ENCODE data around the gene PTPRD.
"Not testable (repeated sequence)": the region's sequence is repeated elsewhere in the genome, so short reads cannot be mapped to it uniquely, and the experiment has no call there.

Gene PTPRD

DNA sequence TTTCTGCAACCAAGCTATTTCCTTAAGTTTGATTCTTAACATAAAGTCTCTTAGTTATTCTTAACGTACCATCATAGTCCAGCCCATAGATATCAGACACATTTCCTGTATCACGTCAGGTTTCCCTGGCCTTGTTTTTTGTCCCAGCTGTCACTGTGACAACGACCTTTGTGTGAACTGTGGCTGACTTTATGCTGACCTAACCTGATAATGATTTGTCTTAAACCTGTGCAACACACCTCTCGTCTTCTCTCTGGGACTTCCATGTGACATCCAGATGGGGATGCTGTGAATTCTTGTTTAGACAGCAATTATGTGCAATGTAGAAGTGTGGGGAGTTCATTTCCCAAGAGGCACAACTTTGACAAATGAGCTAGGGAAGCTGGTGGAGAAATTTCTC lies 662.8 kb downstream of the PTPRD start:
- DNase-seq, result no peak

GRCh38 chr9:9949368-9949767 lies 663.4 kb downstream of the PTPRD start:
- DNase-seq, result no peak

GRCh38 chr9:9945966-9946365 lies 666.8 kb downstream of the PTPRD start:
- DNase-seq, result no peak

DNA sequence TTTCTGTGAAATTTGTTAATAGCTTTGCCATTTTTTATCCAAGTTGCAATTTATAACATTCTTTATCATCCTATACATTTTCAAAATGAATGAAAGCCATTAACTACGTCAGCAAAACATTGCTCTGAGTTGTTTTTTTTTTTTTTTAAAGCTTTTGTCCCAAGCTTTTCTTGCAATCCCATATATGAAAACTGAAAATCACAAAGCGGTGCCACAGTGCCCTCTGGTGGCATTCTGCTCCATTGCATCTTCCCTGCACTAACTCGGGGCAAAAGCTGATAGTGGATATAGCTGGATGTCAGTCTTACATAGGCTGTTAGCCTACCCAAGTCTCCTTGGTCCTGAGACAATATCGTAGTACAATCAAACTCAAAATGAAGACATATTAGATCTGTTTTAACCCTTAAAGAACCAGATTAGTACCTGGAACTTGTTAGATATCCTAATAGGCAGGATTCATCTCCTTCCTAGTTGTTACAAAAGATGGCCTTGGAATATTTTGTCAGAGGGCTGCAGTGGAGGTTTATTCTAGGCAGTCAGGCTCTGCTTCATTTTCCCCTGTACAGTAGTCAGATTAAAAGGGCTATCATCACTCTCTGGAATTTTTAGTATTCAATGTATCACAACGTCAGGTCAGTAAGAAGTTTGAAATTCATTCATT lies 669.9 kb downstream of the PTPRD start:
- peak; percentile 1 for DNase-seq

GRCh38 chr9:9938432-9938831 lies 674.4 kb downstream of the PTPRD start:
- no peak for DNase-seq

DNA sequence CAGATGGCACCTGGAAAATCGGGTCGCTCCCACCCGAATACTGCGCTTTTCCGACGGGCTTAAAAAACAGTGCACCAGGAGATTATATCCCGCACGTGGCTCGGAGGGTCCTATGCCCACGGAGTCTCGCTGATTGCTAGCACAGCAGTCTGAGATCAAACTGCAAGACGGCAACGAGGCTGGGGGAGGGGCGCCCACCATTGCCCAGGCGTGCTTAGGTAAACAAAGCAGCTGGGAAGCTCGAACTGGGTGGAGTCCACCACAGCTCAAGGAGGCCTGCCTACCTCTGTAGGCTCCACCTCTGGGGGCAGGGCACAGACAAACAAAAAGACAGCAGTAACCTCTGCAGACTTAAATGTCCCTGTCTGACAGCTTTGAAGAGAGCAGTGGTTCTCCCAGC lies 681.3 kb downstream of the PTPRD start:
- not testable (repeated sequence) for DNase-seq

DNA sequence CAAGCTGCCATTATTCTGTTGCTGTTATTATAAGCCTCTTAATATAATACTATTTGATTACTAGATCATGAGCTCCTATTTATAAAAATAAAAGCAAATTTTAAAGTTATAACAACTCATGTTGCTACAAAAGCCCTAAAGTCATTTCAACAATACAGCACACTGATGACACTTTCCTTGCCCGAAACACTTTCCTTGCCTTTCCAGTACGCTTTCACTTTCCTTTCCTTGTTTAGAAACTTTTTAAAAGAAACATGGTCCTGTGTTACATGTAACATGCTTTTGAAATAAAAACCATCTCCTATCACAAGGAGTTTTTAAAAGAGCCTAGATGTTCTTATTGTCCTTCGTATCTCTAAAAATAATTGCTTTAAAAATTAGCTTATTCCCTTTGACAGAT lies 688.4 kb downstream of the PTPRD start:
- DNase-seq, result no peak

DNA sequence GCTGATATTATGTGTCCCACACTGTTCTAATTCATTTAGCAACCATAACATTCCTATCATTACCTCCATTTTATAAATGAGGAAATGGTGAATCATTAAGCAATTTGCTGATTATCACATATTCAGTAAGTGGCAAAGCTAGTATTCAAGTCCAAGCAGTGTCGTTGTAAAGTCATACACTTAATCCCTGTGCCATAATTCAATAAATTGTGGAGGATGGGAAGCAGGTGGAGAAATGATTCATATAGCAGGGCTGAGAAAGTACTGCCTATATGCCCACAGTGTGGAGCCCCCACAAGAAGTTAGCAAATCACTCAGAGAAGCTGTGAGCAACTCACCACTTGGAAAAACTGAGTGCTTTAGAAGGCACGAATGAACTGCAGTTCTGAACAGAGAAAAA lies 691.0 kb downstream of the PTPRD start:
- DNase-seq, result no peak

GRCh38 chr9:9920425-9921060 lies 692.3 kb downstream of the PTPRD start:
- no peak for DNase-seq

- DNase-seq, result peak; percentile 6
Measured at GRCh38 chr9:9919174-9919775, 693.5 kb downstream of the PTPRD start.

- no peak for DNase-seq
Measured at GRCh38 chr9:9917400-9917799, 695.4 kb downstream of the PTPRD start.

DNA sequence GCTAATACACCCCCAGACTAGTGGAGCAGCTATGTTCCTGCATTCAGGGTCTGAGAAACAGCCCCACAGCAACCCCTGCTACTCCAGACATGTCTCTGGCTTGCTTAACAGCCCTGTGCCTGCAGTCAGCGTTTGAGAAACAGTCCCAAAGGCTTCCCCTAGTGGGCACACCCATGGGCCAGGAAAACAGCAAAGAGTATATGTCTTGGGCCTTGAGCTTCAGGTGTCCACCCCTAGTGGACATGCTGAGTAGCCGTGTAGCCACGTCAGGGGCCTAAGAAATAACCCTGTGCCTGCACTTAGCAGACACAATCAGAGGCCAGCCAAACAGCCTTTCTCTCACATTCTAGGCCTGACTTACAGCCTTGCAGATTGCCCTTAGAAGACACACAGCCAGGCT lies 698.6 kb downstream of the PTPRD start:
- DNase-seq, result no peak

DNA sequence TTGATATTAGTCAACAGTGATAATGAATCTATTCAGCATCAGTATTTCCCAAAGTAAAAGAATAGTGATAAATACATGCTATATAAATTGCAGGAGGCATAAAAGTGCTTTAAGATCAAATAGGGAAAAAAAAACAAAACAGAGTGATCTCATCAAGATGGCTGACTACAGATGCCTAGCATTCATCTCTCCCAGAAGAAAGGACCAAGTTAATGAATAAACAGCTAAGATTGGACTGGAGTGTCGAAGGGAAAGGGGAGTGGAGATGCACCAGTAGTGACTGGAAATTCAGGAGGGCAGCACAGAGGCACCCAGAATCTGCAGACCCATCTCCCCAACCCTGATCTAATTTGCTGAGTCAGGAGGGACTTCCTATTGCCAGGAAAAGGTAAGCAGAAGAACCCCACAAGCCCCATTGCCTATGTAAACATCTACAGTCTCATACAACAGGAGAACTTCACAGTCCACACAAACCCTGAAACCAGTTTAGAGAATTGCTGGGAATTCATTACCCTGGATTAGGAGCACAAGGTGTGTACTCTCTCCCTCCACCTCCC lies 699.4 kb downstream of the PTPRD start:
- DNase-seq, result no peak

DNA sequence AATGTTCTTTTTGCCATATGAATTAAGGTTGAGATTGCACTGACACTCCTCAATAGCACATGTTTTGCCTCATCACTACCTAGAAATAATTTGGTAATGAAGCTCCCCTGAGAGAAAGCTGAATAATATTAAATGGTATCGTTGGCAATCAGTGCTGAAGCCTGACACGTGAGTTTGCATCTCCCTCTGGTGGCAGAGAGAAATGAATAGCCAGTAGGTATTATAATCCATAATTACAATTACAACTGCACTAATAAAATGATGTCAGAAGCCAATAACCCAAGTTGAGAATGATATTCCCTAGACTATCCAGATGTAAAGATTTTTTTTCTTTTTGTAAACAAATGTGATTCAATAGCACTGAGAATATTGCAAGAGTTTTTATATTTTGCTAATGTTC lies 700.3 kb downstream of the PTPRD start:
- DNase-seq, result no peak

- no peak for DNase-seq
Measured at GRCh38 chr9:9905736-9906135, 707.1 kb downstream of the PTPRD start.

- DNase-seq, result no peak
Measured at GRCh38 chr9:9904041-9904440, 708.8 kb downstream of the PTPRD start.

GRCh38 chr9:9901624-9902023 lies 711.2 kb downstream of the PTPRD start:
- DNase-seq, result no peak

DNA sequence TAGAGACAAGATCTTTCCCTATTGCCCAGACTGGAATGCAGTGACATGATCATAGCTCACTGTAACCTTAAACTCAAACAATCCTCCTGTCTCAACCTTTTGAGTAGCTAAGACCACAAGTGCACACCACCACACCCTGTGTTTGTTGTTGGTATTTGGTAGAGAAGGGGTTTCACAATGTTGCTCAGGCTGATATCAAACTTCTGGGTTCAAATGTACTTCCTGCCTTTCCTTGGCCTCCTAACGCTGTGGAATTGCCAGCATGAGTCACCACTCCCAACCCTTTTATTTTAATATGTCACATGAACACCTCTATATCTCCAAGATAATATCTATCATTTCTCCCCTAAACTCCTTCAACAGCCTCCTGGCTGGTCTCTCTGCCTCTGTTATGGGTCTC lies 719.0 kb downstream of the PTPRD start:
- no peak for DNase-seq

DNA sequence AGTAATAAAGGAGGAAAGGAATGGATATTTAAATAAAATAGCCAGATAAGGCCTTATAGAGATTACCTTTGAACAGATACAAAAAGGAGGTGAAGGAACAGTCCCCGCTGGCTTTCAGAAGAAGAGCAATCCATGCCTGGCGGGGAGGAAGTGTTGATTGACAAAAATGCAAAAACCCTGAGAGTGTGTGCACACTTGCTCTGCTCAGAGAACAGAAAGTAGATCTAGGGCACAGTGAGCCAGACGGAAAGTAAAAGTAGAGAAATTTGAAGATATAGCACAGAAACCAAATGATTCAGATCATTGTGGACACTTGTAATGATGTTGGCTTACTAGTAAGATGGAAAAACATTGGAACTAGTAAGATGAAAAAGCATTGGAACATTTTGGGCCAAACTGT lies 720.6 kb downstream of the PTPRD start:
- DNase-seq, result no peak

DNA sequence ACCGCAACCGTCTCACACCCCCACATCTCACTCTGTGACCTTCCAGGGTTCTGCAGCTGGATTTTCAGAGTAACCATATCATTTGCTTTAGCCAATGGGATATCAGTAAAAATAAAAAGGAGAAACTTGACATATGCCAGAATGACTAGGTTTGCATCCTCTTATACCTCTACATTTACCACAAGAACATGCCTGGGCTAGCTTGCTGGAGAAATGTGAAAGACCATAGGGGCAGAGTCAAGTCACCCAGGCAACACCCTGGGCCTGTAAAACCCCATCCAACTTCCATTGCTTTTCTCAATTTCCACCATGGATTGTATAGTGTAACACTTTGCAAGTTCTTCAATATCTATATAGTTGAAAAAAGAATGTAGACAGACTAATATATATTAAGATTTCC lies 731.1 kb downstream of the PTPRD start:
- no peak for DNase-seq

DNA sequence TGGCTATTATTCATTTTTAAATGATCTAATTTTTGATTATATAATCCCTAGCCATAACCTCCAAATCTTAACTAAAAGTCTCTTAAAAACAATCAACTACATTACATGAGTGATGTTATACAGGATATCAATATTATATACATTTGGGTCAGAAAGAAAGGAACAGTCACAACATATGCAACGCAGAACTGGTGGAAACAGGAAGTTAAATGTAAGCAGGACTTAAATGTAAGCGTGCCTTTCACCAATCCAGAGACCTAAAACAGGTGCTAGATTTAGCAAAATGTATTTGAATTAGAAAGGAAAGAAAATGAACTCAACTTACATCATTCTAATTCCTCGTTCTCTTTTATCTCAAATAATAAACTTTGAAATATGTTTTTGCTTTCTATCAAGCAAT lies 738.5 kb downstream of the PTPRD start:
- DNase-seq, result no peak

DNA sequence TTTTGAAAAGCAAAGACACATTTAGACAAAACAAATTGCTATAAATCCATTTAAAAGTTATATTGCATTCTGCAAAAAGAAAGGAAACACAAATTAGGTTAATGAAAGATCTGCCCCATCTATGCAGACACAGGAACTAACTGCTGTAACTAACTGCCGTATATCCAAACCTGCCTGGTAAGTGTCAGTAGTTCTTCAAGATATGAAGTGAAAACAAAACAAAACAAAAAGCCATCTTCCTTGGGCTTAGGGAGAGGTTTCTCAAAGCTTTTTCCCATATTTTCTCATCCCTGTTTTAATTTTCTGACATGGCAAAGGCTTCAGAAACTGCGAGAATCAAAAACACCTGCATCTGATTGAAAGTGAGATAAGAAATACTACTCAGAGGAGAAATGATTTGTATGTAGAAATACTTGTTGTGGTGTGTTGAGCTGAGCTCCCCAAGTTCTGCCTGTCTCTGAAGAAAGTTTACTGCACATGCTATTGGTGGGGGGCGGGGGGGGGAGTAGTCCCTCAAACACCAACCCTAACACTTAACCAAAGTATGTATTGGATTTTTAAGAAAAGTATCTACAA lies 750.5 kb downstream of the PTPRD start:
- DNase-seq, result no peak

GRCh38 chr9:9855177-9856078 lies 757.4 kb downstream of the PTPRD start:
- DNase-seq, result no peak
